GM19238 (cell line): ENCODE data around the gene WASHC3.

ENCODE experiments used
- DNase-seq: peaks from one replicate; pipeline ENCODE4 v3.0.0; 2011; ENCODE audit warnings: low spot score; ENCODE audit not compliant: insufficient read length

Gene WASHC3

GRCh38 chr12:101968770-101969169 lies 93.0 kb downstream of the WASHC3 start:
- no peak for DNase-seq

GRCh38 chr12:101967506-101967905 lies 94.3 kb downstream of the WASHC3 start:
- no peak for DNase-seq

GRCh38 chr12:101966496-101966895 lies 95.3 kb downstream of the WASHC3 start:
- DNase-seq: no peak

GRCh38 chr12:101963697-101964096 lies 98.1 kb downstream of the WASHC3 start:
- DNase-seq: no peak
